ENCODE data around the gene KRT15. TPM values are rescaled to one million over a fixed set of nuclear protein-coding genes. Genes with fewer than 3 reads are reported as not detected.
A peak's percentile ranks its signal among the peaks of the same experiment; 100 is the strongest.

KRT15 gene
- total and polyA plus RNA-seq, 2 of the 4 experiments (the other 2 are of a cell fraction) = 2.9 to 5.3 TPM

DNA sequence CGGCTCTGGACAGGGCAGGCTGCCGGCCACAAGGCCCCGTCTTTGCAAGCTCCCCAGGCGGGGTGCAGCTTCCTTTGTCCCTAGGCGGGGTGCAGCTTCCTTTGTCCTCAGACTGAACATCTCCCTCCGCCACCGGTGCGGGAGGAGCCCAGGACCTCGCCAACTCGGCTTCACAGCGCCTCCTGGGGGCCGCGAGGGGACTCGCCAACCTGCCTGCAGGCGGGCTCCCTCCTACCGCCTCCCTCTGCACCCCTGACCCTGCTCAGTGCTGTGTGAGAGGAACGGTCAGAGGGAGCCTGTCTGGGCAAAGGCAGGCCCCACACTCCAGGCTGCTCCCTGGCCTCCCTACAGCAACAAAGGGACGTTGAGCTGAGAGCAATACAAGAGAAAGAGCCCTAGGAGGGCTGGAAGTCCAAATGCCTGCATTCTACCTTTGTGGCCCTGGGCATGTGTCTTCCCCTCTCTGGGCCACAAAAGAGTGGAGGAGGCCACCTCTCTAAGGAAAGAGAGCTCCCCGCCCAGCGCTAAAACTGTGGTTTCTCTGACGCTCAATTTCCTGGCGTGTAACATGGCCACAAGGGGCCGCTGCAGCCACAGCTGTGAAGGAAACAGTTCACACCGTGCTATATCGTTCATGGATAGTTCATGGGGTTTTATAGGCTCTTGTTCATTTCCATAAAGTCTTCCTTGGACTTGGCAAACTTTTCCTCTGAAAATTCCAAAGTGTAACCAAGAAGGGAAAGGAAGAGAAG, 30.3 kb upstream of the KRT15 start:
- H3K23ac ChIP-seq (ENCODE audit: low read depth, low read length) = peak overlapping the region; percentile 89
- peak overlapping the region; percentile 97 for H2BK120ac ChIP-seq (ENCODE audit: low read depth, low read length)
- peak overlapping the region; percentile 99 for H4K91ac ChIP-seq (ENCODE audit: insufficient read depth, low read depth, low read length)
- peak overlapping the region; percentile 72 for H3K27ac ChIP-seq (ENCODE audit: insufficient read depth, low read length)
- peaks cover 4% of the 10 kb centered on the region for H3K9me3 ChIP-seq (ENCODE audit: control insufficient read depth, insufficient read depth, low read length)
- peak overlapping the region; percentile 90 for H4K5ac ChIP-seq (ENCODE audit: low read depth, low read length)
- H3K4me1 ChIP-seq (ENCODE audit: control insufficient read depth, insufficient read depth, low read length) = peaks cover 21% of the 10 kb centered on the region
- CTCF ChIA-PET = interaction anchor here (0.5 to 3.9 kb wide), 42 partner anchors 9 to 730 kb away, joined by 3 to 49 read pairs (median 4); partner anchors contain the start of genes KRT15 and KRT9
- H3K36me3 ChIP-seq (ENCODE audit: control insufficient read depth, insufficient read depth, low read length) = no peaks in the 10 kb centered on the region
- H2AFZ ChIP-seq (replicated peaks; ENCODE audit: low read length, poor library complexity) = peak overlapping the region; percentile 88
- no TSS peak for BruUV-seq (replicated peaks)
- H2BK20ac ChIP-seq (ENCODE audit: low read depth, low read length) = peak overlapping the region; percentile 97
- H3K56ac ChIP-seq (ENCODE audit: extremely low read depth, insufficient read depth, low read length) = peak overlapping the region; percentile 67; the same call in 1 of the 2 replicates
- peak overlapping the region; percentile 99 for H3K4ac ChIP-seq (ENCODE audit: low read depth, low read length)
- no peaks in the 10 kb centered on the region for H3K79me1 ChIP-seq (ENCODE audit: low read depth in 1 of 2, low read length in 2 of 2)
- H3K4me2 ChIP-seq (ENCODE audit: low read depth, low read length) = peak overlapping the region; percentile 33
- peak overlapping the region; percentile 94 to 97 for H4K8ac ChIP-seq (ENCODE audit: low read depth in 2 of 2, low read length in 2 of 2)
- no peak overlapping the region for H3K4me3 ChIP-seq (ENCODE audit: insufficient read depth, low read depth, low read length)
- dilution Hi-C loops (cut with HindIII; ENCODE audit: low sequenced_read_pairs, unreplicated experiment) (no loop called here), intact Hi-C loops (cut with micrococcal nuclease) (loop anchor here (1.0 to 5.0 kb wide), 8 partner anchors 99 to 902 kb away; partner anchors contain the start of genes KRTAP2-3 and SMARCE1), in situ Hi-C loops (cut with MboI; ENCODE audit: low sequenced_read_pairs) (loop anchor here (5.0 kb wide), 1 partner anchor 642 kb away; no protein-coding TSS in a partner anchor)
- H3K9me1 ChIP-seq (ENCODE audit: insufficient read depth, low read length) = peaks cover 12% of the 10 kb centered on the region
- no peaks in the 10 kb centered on the region for H3K27me3 ChIP-seq (ENCODE audit: control insufficient read depth, insufficient read depth, low read length)
- H2BK15ac ChIP-seq (ENCODE audit: low read depth, low read length) = peak overlapping the region; percentile 98; the same call in 2 of the 3 replicates
- peak overlapping the region; percentile 30 for H3K9ac ChIP-seq (ENCODE audit: low read depth, low read length)
- H3K18ac ChIP-seq (ENCODE audit: low read depth, low read length) = peak overlapping the region; percentile 81
- H3K14ac ChIP-seq (replicated peaks; ENCODE audit: low read depth, low read length) = peak overlapping the region; percentile 93
- peak overlapping the region; percentile 100 for H2AK9ac ChIP-seq (replicated peaks; ENCODE audit: low read depth, low read length, poor library complexity)
- 27% methylated on average over 2 of the region's 25 CpGs; no CpG with 5 or more reads in 1 of the 2 experiments for WGBS, 2 experiments (ENCODE audit: extremely low coverage in 2 of 2, insufficient read length in 1 of 2)
- H4K20me1 ChIP-seq (ENCODE audit: insufficient read depth, low read length) = no peaks in the 10 kb centered on the region
- POLR2A ChIA-PET (ENCODE audit: unreplicated experiment) = interaction anchor here (0.6 kb wide), 1 partner anchor 99 kb away, joined by 22 read pairs; no protein-coding TSS in a partner anchor
- peak; percentile 86 for DNase-seq
- peak; percentile 80 for ATAC-seq (ENCODE audit: low read depth)
- peak overlapping the region; percentile 97 for H2BK5ac ChIP-seq (ENCODE audit: low read depth, low read length, poor library complexity, severe bottlenecking)
- H2AK5ac ChIP-seq (ENCODE audit: low read depth, low read length) = peak overlapping the region; percentile 98
- TF ChIP-seq CHD1 (IDR thresholded peaks at IDR 0.05; ENCODE audit: low read depth, low read length) = 0 out of 2 replicates have a peak, but pooled peaks have one; percentile 70
- no peak for TF ChIP-seq NFE2L2 (IDR thresholded peaks at IDR 0.05; ENCODE audit: low read depth, low read length)
- no peak for TF ChIP-seq RFX5 (IDR thresholded peaks at IDR 0.05; ENCODE audit: low read depth, low read length)
- peak; percentile 22; the same call in 1 of the 2 replicates for TF ChIP-seq MAZ (IDR thresholded peaks at IDR 0.05; ENCODE audit: borderline replicate concordance, low read depth, low read length)
- TF ChIP-seq CEBPB (IDR thresholded peaks at IDR 0.05; ENCODE audit: low read depth, low read length) = no peak
- TF ChIP-seq, protein P1, sequence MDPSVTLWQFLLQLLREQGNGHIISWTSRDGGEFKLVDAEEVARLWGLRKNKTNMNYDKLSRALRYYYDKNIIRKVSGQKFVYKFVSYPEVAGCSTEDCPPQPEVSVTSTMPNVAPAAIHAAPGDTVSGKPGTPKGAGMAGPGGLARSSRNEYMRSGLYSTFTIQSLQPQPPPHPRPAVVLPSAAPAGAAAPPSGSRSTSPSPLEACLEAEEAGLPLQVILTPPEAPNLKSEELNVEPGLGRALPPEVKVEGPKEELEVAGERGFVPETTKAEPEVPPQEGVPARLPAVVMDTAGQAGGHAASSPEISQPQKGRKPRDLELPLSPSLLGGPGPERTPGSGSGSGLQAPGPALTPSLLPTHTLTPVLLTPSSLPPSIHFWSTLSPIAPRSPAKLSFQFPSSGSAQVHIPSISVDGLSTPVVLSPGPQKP (IDR thresholded peaks at IDR 0.05; ENCODE audit: borderline replicate concordance, low read depth, low read length) = no peak
- TF ChIP-seq, protein P2, sequence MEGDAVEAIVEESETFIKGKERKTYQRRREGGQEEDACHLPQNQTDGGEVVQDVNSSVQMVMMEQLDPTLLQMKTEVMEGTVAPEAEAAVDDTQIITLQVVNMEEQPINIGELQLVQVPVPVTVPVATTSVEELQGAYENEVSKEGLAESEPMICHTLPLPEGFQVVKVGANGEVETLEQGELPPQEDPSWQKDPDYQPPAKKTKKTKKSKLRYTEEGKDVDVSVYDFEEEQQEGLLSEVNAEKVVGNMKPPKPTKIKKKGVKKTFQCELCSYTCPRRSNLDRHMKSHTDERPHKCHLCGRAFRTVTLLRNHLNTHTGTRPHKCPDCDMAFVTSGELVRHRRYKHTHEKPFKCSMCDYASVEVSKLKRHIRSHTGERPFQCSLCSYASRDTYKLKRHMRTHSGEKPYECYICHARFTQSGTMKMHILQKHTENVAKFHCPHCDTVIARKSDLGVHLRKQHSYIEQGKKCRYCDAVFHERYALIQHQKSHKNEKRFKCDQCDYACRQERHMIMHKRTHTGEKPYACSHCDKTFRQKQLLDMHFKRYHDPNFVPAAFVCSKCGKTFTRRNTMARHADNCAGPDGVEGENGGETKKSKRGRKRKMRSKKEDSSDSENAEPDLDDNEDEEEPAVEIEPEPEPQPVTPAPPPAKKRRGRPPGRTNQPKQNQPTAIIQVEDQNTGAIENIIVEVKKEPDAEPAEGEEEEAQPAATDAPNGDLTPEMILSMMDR (conservative IDR thresholded peaks at IDR 0.05; ENCODE audit: low read depth, low read length) = peak; percentile 96
- no peak for TF ChIP-seq MXI1 (IDR thresholded peaks at IDR 0.05; ENCODE audit: borderline replicate concordance, low read depth, low read length)
- TF ChIP-seq BHLHE40 (IDR thresholded peaks at IDR 0.05; ENCODE audit: low read depth, low read length) = no peak
- TF ChIP-seq RCOR1 (IDR thresholded peaks at IDR 0.05; ENCODE audit: insufficient replicate concordance, low read length) = no peak
- TF ChIP-seq RAD21 (IDR thresholded peaks at IDR 0.05; ENCODE audit: low read length) = peak; percentile 89
- no peak for TF ChIP-seq MAFK (IDR thresholded peaks at IDR 0.05; ENCODE audit: low read depth, low read length)
- no peak for TF ChIP-seq FOS (IDR thresholded peaks at IDR 0.05; ENCODE audit: low read depth, low read length)
- peak; percentile 88 for TF ChIP-seq SMC3 (IDR thresholded peaks at IDR 0.05; ENCODE audit: low read depth, low read length)
